C4-2B (cell line): ENCODE measurements around the gene BTLA.
"Not testable (repeated sequence)": the region's sequence is repeated elsewhere in the genome, so short reads cannot be mapped to it uniquely, and the experiment has no call there.

ENCODE experiments used
- H3K27ac ChIP-seq: fragments of 450-650 bp; 2 replicates; pipeline ENCODE4 v1.5.1; 2017
- CTCF ChIP-seq: fragments of 450-650 bp; conservative IDR thresholded peaks from 2 replicates; pipeline ENCODE4 v1.5.1; 2017; ENCODE audit warnings: mild to moderate bottlenecking
- ZFX ChIP-seq: fragments of 450-650 bp; IDR thresholded peaks from 2 replicates; pipeline ENCODE4 v1.6.1; 2017

The BTLA gene

GRCh38 chr3:112498914-112499711 is at the start of gene BTLA:
Gene BTLA, minus strand, starts transcription at chr3:112499472. Its CDS starts 114 bp downstream, at chr3:112499358.
- H3K27ac ChIP-seq, result no peak within 1 kb of the TSS
- no peak for TF ChIP-seq ZFX
- TF ChIP-seq CTCF, result no peak

- H3K27ac ChIP-seq, result no peak overlapping the region
- TF ChIP-seq CTCF (no peak), ZFX (no peak)
Measured at GRCh38 chr3:112546216-112546759, 47.0 kb upstream of the BTLA start.

- no peak for TF ChIP-seq ZFX
- TF ChIP-seq CTCF, result no peak
- no peak overlapping the region for H3K27ac ChIP-seq
Measured at GRCh38 chr3:112539825-112540650, 40.8 kb upstream of the BTLA start.

GRCh38 chr3:112531358-112531781 is 32.1 kb upstream of the BTLA start:
- no peak overlapping the region for H3K27ac ChIP-seq
- TF ChIP-seq ZFX (no peak), CTCF (peak; percentile 68)

GRCh38 chr3:112530573-112530972 is 31.3 kb upstream of the BTLA start:
- H3K27ac ChIP-seq, result no peak overlapping the region
- TF ChIP-seq ZFX, result no peak
- no peak for TF ChIP-seq CTCF

GRCh38 chr3:112524127-112524526 is 24.9 kb upstream of the BTLA start:
- H3K27ac ChIP-seq, result not testable (repeated sequence)

- H3K27ac ChIP-seq, result no peak overlapping the region
- TF ChIP-seq ZFX (no peak), CTCF (peak; percentile 75)
Measured at GRCh38 chr3:112519424-112520001, 20.2 kb upstream of the BTLA start.

- not testable (repeated sequence) for H3K27ac ChIP-seq
Measured at GRCh38 chr3:112518970-112519369, 19.7 kb upstream of the BTLA start.
